Measurements from ENCODE around the gene SPINK5.
"Not testable (repeated sequence)": the region's sequence is repeated elsewhere in the genome, so short reads cannot be mapped to it uniquely, and the experiment has no call there.

SPINK5 gene

DNA sequence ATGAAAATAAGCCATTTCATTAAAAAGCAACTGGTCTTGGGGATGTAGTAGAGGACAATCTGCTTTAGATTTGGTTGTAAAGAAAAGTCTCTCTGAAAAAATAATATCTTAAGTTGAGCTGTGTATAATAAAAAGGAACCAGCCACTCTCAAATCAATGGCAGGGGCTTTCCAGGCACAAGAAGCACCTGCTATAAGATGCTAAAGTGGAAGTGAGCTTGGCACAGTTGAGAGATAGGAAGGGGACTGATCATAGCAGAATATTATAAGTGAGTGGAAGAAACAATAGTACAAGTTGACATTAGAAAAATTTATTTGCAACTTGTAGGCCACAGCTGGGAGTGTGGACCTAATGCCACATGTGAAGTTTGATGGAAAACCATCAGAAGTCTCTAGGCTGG is 28.1 kb upstream of the SPINK5 start:
- Histone ChIP-seq H4K20me1 (ENCODE audit: low read depth, low read length) (no peaks in the 10 kb centered on the region), H3K9me3 (ENCODE audit: insufficient read depth, low read length) (no peaks in the 10 kb centered on the region), H3K9ac (ENCODE audit: low read length) (no peak overlapping the region), H3K9me2 (replicated peaks; ENCODE audit: insufficient read depth, low read length) (no peaks in the 10 kb centered on the region), H3K4me3 (ENCODE audit: insufficient read depth, low read length, poor library complexity, severe bottlenecking) (no peak overlapping the region), H3K79me2 (ENCODE audit: insufficient read depth, low read length) (no peaks in the 10 kb centered on the region), H3F3A (ENCODE audit: insufficient read depth) (no peaks in the 10 kb centered on the region), H2AFZ (ENCODE audit: low read depth, low read length, severe bottlenecking) (no peak overlapping the region), H3K27ac (ENCODE audit: low read depth, low read length) (no peak overlapping the region), H3K4me2 (ENCODE audit: low read depth, low read length, poor library complexity, severe bottlenecking) (no peak overlapping the region), H3K36me3 (ENCODE audit: low read length) (no peaks in the 10 kb centered on the region), H3K27me3 (ENCODE audit: low read length) (no peaks in the 10 kb centered on the region)
- no peak for TF ChIP-seq EZH2phosphoT487 (conservative IDR thresholded peaks at IDR 0.05; ENCODE audit: low read length)
- TF ChIP-seq, protein P1, sequence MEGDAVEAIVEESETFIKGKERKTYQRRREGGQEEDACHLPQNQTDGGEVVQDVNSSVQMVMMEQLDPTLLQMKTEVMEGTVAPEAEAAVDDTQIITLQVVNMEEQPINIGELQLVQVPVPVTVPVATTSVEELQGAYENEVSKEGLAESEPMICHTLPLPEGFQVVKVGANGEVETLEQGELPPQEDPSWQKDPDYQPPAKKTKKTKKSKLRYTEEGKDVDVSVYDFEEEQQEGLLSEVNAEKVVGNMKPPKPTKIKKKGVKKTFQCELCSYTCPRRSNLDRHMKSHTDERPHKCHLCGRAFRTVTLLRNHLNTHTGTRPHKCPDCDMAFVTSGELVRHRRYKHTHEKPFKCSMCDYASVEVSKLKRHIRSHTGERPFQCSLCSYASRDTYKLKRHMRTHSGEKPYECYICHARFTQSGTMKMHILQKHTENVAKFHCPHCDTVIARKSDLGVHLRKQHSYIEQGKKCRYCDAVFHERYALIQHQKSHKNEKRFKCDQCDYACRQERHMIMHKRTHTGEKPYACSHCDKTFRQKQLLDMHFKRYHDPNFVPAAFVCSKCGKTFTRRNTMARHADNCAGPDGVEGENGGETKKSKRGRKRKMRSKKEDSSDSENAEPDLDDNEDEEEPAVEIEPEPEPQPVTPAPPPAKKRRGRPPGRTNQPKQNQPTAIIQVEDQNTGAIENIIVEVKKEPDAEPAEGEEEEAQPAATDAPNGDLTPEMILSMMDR (IDR thresholded peaks at IDR 0.05; ENCODE audit: insufficient read depth, low read length, poor library complexity, severe bottlenecking), result no peak

- no peaks in the 10 kb centered on the region for H3K36me3 ChIP-seq (ENCODE audit: low read length)
Observed at GRCh38 chr5:148042881-148043280, 20.9 kb upstream of the SPINK5 start.

DNA sequence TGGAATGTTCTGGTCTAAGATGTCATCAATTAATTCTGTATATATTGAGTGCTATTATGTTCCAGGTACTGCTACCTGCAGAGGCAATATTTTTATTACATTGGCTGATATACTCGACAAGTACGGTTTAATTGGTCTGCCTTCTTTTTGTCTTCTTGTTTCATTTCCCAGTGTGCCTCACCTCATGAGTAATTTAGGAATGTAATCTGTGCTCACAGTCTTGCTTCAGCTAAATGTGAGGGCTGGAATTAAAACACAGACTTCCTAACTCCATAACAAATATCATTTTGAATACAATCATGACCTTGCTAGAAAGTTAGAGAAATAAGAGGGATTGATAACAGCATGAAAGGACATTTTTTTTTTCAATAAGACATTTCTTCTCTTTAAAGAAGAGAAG is 20.1 kb upstream of the SPINK5 start:
- H3K27ac ChIP-seq (ENCODE audit: low read depth, low read length), result no peak overlapping the region
- H3K9me2 ChIP-seq (replicated peaks; ENCODE audit: insufficient read depth, low read length), result no peaks in the 10 kb centered on the region
- H3K9ac ChIP-seq (ENCODE audit: low read length), result no peak overlapping the region
- TF ChIP-seq, protein P1 (IDR thresholded peaks at IDR 0.05; ENCODE audit: insufficient read depth, low read length, poor library complexity, severe bottlenecking), result no peak
- TF ChIP-seq EZH2phosphoT487 (conservative IDR thresholded peaks at IDR 0.05; ENCODE audit: low read length), result no peak
- no peaks in the 10 kb centered on the region for H3K36me3 ChIP-seq (ENCODE audit: low read length)
- no peaks in the 10 kb centered on the region for H3K9me3 ChIP-seq (ENCODE audit: insufficient read depth, low read length)
- H3K4me3 ChIP-seq (ENCODE audit: insufficient read depth, low read length, poor library complexity, severe bottlenecking), result no peak overlapping the region
- no peaks in the 10 kb centered on the region for H3F3A ChIP-seq (ENCODE audit: insufficient read depth)
- H3K79me2 ChIP-seq (ENCODE audit: insufficient read depth, low read length), result no peaks in the 10 kb centered on the region
- no peak overlapping the region for H2AFZ ChIP-seq (ENCODE audit: low read depth, low read length, severe bottlenecking)
- H4K20me1 ChIP-seq (ENCODE audit: low read depth, low read length), result no peaks in the 10 kb centered on the region
- no peaks in the 10 kb centered on the region for H3K27me3 ChIP-seq (ENCODE audit: low read length)
- H3K4me2 ChIP-seq (ENCODE audit: low read depth, low read length, poor library complexity, severe bottlenecking), result no peak overlapping the region

More at GRCh38 chr5:148042881-148043280, 20.9 kb upstream of the SPINK5 start:
- no peak for TF ChIP-seq EZH2phosphoT487 (conservative IDR thresholded peaks at IDR 0.05; ENCODE audit: low read length)
- TF ChIP-seq, protein P1 (IDR thresholded peaks at IDR 0.05; ENCODE audit: insufficient read depth, low read length, poor library complexity, severe bottlenecking), result no peak
- H3K79me2 ChIP-seq (ENCODE audit: insufficient read depth, low read length), result no peaks in the 10 kb centered on the region
- no peak overlapping the region for H3K27ac ChIP-seq (ENCODE audit: low read depth, low read length)
- H3K4me3 ChIP-seq (ENCODE audit: insufficient read depth, low read length, poor library complexity, severe bottlenecking), result no peak overlapping the region
- no peak overlapping the region for H2AFZ ChIP-seq (ENCODE audit: low read depth, low read length, severe bottlenecking)
- no peaks in the 10 kb centered on the region for H3K27me3 ChIP-seq (ENCODE audit: low read length)
- no peak overlapping the region for H3K4me2 ChIP-seq (ENCODE audit: low read depth, low read length, poor library complexity, severe bottlenecking)
- H3K9ac ChIP-seq (ENCODE audit: low read length), result no peak overlapping the region
- no peaks in the 10 kb centered on the region for H3F3A ChIP-seq (ENCODE audit: insufficient read depth)
- H3K9me3 ChIP-seq (ENCODE audit: insufficient read depth, low read length), result no peaks in the 10 kb centered on the region
- H4K20me1 ChIP-seq (ENCODE audit: low read depth, low read length), result no peaks in the 10 kb centered on the region
- H3K9me2 ChIP-seq (replicated peaks; ENCODE audit: insufficient read depth, low read length), result no peaks in the 10 kb centered on the region

- not testable (repeated sequence) for H3K9ac ChIP-seq (ENCODE audit: low read length); H3K27me3 ChIP-seq (ENCODE audit: low read length); H3F3A ChIP-seq (ENCODE audit: insufficient read depth); H3K27ac ChIP-seq (ENCODE audit: low read depth, low read length); H3K9me2 ChIP-seq (replicated peaks; ENCODE audit: insufficient read depth, low read length); H3K9me3 ChIP-seq (ENCODE audit: insufficient read depth, low read length); H3K4me3 ChIP-seq (ENCODE audit: insufficient read depth, low read length, poor library complexity, severe bottlenecking); H3K36me3 ChIP-seq (ENCODE audit: low read length); H2AFZ ChIP-seq (ENCODE audit: low read depth, low read length, severe bottlenecking); H3K79me2 ChIP-seq (ENCODE audit: insufficient read depth, low read length); H4K20me1 ChIP-seq (ENCODE audit: low read depth, low read length); H3K4me2 ChIP-seq (ENCODE audit: low read depth, low read length, poor library complexity, severe bottlenecking)
Observed at GRCh38 chr5:148055160-148055559, 8.6 kb upstream of the SPINK5 start.
